Hematopoietic multipotent progenitor cell treated with erythropoietin and hydrocortisone succinate and interleukin-3 and kit ligand, for 4 days (in vitro differentiated cells): ENCODE data around the gene HSPB8.
"Not testable (repeated sequence)": the region's sequence is repeated elsewhere in the genome, so short reads cannot be mapped to it uniquely, and the experiment has no call there.

Source experiments
- DNase-seq: peaks from one replicate; pipeline ENCODE4 v3.0.0-alpha.2; 2015

HSPB8 gene

DNA sequence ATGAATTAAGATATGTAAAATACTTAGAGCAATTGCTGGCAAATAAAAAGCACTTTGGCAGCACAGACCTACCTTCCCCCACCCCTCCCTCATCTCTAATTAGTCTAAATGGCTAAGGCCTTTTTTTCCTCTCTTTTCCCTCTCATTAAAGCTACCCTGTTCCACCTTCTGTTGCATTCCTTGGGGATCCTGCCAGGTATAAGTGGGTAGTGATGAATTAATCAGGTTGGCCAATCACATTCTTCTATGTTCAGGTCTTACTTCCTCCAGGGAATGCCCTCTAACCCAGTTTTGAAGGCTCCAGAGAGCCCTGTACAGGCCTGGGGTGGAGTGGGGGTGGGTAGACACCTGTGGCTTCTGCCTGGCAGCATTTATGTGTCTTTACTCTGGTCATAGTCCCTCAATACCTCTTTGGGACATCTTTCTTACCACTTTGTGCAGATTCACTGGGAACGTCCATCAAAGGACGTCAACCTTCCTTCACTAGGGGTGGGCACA lies 28.4 kb downstream of the HSPB8 start:
- DNase-seq: no peak

DNA sequence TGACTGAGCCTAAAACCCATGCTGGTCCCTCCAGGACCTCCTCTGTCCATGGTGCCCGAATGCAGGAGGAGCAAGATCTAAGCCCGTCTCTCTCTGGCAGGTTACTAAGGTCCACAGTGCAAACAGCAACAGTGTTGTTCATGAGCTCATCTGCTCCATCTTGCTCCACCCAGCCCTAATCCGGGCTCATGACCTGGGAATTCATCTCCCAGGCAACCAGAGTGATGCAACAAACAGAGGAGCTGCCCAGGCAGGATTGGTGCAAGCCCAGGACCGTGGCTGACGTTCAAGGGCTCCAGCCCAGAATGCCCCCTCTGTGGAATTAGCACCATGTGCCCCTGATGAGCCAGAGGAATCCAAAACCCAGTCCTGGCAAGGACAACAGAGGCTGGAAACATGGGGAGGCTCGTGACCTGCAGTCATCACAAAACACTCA lies 29.9 kb downstream of the HSPB8 start:
- no peak for DNase-seq

DNA sequence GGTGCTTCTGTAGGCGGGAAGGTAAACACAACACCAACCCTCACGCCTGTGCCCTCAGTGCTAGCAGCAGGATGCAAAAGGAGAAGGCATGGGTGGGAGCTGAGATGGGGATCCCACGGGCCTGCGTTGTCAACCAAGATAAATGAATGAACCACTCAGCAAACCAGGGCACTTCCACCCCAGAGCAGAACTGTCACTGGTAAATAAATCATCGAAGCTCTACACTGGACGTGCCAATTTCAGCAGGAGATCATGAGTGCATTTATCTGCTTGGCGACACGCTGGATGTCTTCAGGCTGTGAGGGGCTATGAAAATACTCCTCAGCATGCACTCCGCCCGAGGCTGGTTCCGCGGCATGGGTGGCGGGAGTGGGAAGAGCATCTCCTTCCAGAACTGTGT lies 33.2 kb downstream of the HSPB8 start:
- DNase-seq: no peak

DNA sequence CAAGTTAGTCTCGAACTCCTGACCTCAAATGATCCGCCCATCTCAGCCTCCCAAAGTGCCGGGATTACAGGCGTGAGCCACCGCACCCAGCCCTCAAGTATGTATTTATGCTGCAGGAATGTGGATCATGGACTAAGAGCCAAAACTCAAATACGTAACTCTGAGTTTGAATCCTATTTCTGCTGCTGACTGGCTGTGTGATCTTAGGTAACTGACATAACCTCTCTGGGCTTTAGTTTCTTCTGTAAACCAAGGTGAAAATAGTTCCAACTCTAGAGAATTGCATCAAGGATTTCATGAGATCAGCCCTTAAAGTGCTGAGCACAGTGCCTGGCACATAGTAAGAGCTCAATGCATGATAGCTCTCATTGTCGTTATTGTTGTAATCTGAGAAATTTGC lies 37.4 kb downstream of the HSPB8 start:
- no peak for DNase-seq

DNA sequence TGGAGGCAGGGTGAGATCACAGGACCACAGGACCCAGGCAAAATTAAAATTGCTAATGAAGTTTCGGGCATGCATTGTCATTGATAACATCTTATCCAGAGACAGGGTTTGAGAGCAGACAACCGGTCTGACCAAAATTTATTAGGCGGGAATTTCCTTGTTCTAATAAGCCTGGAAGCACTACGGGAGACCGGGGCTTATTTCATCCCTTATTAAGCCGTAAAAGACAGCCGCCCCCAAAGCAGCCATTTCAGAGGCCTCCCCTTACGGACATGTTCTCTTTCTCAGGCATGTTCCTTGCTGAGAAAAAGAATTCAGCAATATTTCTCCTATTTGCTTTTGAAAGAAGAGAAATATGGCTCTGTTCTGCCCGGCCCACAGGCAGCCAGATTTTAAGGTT lies 40.1 kb downstream of the HSPB8 start:
- not testable (repeated sequence) for DNase-seq

DNA sequence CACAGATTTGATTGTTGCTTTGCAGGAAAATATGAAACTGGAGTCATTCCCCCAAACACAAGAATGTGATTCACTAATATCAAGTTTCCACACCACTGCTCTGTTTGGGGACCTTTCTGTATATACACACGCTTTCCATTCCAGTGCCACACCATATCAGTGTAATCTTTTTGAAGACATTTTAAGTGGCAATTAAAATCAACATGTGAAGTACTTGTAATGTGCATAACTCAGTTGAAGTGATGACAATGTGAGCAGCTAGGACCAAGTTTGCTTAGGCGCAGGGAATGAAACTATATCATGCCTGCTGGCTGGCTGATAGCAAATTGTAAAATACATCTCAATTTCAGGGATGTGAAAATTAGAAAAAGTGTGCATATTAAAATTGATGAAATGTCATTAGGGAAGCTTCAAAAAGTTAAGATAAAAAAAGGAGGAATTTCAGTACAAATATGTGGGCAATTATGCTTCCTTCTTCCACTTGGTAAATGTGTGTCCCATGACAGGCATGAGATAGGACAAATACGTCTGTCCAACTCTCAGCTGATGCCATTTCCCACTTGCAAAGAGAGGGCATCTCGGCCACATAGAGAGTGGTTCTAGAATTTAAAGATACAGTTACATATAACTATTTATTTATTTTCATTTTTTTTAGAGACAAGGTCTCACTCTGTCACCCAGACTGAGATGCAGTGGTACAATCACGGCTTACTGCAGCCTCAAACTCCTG lies 43.7 kb downstream of the HSPB8 start:
- DNase-seq: no peak

DNA sequence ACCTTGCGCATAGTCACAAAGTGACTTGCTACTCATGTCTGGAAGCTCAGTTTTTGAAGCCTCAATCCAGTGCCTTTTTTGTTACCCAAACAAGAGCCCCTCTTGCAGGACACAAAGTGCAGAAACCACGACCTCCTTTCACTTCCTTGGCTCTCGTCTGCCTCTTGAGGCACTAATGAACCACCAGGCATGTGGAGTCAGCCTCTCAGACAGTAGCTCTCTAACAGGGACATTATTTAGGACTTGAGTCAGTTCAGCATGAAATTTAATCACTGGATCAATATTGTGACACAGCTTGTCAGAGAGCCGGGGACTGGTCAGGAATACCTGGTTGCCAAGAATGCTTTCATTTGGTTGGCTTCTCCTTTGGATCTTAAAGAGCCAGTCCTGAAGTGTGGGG lies 46.7 kb downstream of the HSPB8 start:
- DNase-seq: peak; percentile 7

DNA sequence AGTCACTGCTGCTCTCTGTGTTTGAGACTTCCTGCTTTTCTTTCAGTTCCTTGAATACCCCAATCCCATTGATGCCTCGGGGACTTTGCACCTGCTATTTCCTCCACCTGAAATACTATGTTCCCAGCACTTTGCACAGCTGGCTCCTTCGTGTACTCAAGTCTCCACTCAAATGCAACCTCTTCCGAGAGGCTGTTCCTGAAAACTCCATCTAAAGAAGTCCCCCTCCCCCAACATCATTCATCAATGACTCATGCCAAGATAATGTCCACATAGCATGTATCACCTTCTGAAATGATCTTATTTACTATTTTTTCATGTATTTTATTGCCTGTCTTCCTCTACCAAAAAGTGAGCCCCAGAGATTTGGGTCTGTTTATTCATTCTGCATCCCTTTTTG lies 48.6 kb downstream of the HSPB8 start:
- DNase-seq: no peak

DNA sequence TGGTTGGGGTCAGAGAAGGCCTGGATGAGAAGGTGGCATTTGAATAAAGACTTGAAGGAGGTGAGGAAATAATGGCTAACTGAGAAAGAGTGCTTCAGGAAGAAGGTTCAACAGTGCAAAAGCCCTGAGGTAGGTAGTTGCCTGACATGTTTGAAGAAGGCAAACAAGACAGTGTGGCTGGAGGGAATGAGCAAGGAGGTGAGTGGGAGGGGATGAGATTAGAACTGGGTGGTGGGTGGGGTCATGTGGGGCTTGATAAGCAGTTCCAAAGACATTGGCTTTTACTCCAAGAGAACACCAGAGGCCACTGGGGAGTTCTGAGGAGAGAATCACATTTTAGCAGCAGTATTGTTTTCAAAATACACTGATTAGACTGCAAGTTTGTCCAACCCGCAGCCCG lies 50.5 kb downstream of the HSPB8 start:
- DNase-seq: peak; percentile 50

DNA sequence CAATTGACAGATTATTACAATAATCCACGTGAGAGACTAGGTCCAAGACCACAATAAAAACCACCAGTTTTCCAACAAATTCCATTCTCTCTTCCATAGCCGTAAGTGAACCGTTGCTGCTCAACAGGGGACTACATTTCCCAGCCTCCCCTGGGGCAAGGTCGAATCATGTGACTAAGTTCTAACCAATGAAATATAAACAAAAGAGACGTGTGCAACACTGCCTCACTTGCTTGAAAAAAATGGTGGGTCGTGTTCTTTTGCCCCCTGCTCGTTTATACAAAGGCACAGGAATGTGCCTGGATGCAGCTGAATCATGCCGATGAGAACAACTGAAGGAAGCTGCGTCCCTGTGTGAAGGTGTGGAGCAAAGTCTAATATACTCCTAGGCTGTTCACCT lies 51.1 kb downstream of the HSPB8 start:
- peak; percentile 54 for DNase-seq

DNA sequence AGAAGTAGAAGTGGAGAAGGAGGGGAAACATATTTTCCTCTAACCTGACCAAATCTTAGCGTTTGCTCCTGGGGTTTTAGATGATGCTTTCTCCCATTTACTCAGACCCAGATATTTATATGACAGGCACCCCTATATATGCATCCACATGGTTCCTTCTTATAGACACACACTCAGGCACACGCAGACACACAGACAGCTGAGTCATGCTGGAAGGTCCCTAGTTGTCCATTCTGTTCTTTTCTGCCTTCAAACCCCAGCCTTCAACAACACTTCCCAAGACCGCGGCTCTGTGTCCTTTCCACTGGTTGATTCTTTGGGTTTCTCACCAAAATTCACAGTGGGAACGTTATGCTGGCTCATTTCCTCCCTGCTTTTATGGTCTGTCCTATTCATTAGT lies 52.1 kb downstream of the HSPB8 start:
- DNase-seq: peak; percentile 22

DNA sequence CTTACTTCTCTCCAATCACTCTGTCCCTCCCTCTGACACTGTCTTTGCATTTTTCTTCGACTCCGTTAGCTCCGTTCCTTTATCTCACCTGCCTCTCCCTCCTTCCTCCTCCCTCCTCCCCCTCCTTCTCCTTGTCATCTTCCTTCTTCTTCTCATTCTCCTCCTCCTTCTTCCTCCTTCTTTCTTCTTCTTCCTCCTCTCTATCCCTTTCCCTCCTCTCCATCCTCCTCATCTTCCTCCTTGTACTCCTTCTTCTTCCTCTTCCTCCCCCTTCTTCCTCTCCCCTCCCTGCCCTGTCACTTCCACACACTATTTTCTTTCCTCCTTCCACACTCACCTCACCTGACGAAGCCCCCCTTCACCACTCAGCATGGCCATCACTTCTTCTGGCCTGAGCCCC lies 53.0 kb downstream of the HSPB8 start:
- no peak for DNase-seq

DNA sequence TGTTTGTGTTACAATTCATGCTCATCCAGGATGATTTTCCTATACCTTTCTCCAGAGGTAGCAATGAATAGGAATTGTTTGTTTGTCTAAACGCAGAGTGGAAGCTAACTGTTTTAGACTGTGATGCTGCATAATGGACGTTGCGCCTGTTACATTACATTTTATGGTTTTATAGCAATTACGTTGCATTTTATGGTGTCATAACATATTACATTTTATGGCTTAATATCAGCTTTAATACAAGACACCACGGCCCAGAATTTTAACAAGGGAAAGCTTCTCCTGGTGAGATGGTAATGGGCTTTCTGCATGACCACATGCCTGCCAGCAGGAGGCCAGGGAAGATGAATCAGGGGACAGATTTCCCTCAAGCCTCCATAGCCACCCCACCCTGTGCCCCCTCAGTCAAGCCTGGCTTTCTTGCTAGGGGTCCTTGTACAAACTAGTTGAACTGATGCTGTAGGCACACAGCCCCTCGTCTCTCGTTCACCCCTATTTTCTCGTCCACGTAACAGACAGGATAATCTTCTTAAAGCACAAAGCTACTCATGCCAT lies 56.5 kb downstream of the HSPB8 start:
- no peak for DNase-seq

DNA sequence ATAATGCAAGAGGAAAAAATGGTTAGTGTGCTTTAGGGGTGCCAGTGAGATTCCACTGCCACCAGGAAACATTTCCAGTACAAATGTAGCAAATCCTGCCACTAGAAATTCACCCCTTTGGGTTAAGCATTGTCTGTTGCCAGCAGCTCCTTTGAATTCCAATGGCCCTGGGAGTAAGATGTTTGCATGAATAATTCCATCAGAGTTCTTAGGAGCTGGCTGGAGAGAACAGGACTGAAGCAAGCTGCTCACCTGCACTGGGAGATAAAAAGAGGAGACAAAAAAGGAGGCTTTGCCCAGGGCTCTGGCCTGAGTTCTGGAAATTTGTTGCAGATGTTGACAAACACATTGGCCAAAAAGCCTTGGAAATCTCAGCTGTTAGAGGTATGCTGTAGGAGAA lies 57.6 kb downstream of the HSPB8 start:
- no peak for DNase-seq

DNA sequence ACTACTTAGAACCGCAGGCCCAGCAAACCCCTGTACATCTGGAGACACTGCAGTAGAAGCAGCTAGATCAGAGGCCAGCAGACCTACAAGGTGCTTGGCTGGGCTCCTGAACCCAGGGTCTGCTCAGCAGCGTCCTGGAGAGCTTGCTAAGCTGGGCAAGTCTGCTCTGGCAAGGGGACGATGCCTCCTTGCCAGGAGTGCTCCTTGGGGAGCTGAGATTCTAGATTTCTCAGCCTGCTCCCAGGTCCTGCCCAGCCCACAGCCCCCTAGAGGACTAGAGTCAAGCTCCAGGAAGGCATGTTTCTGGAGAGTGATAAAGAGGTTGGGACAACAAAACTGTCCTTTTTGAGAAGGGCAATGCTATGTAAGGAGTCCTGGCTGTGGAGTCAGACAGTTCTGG lies 60.3 kb downstream of the HSPB8 start:
- no peak for DNase-seq

DNA sequence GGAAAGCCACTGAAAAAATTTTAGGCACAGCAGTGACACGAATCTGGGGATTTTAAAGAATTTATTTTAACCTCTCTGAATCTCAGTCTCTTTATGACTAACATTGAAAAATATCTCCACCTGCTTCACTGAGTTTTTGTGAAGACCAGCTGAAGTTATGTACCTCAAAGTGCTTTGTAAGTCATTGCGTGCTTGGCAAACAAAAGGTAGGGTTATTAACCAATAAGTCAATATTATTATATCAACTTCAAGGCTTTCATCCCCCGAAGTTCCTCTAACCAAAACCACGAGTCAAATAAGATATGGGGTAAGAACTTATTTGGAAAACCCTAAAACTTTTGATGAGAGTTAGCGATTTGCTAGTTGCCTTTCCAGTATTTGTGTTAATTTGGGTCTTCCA lies 62.3 kb downstream of the HSPB8 start:
- no peak for DNase-seq

DNA sequence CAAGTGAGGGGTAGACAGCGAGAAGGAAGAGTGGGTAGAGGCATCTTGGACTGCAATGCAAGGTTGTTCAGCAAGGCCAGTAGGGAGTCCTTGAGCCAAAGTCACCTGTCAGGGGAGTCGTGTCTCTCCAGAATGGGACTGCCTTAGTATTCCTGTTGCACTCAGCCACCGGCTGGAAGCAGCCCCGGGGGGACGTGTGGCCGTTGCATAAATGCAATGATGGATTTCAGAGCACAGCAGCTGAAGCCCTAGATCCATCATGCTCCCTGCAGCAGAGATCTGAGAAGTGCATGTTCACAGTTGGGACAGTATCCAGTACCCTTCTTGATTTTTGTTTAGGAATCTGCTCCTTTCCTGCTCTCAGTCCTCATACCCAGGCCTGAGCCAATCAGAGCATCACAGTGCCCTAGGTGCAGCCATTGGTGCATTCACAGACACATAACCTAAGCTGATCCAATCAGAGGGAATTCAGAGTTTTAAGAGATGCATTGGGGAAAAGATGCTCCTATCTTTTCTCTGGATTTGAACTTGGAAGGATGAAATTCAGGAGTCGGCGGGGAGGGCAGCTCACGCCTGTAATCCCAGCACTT lies 62.9 kb downstream of the HSPB8 start:
- DNase-seq: no peak
